GM21528 (cell line): ENCODE measurements around the gene EPB41L4B.
"Not testable (repeated sequence)": the region's sequence is repeated elsewhere in the genome, so short reads cannot be mapped to it uniquely, and the experiment has no call there.

ENCODE experiments used
- ATAC-seq: cut with Tn5 transposase; IDR thresholded peaks from one replicate; pipeline ENCODE4 v1.9.1; 2021; ENCODE audit warnings: mild to moderate bottlenecking, moderate library complexity; ENCODE audit not compliant: unreplicated experiment, low FRiP score

EPB41L4B gene

DNA sequence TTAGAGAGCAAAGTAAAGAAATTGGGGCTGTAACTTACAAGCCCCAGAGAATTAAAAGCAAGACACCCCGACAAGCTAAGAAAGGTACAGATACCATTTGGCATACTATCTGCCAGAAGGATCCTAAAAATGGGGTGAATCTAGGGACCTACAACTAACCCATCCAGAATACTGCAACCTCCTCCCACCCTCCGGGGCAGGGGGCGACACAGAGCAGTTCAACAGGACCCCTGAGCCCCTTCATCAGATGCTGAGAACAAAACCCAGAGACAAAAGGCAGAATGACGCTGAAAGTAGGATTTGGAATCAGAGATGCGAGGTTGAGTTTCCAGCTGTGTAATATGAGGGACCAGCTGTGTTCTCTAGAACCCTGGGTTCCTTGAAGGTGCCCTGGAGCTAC is 71.2 kb downstream of the EPB41L4B start:
- ATAC-seq = no peak

DNA sequence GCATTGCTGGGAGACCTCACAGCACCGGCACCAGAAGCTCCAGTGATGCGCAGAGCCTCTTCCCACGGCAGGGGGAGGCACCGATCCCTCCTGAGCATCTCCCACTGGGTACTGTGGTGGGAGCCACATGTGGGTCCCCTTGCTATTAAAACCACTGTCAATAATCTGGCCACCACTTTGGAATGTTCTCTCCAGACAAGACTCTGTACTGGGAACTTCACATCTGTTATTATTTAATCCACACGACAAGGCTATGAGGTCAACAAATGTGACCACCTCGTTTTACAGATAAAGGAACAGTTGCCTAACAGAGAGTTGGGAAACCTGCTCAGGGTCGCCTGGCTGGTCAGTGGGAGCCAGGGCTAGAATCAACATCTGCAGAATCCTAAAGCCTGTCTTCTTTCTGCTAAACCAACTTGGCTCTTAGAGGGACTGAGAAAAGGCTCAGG is 72.7 kb downstream of the EPB41L4B start:
- no peak for ATAC-seq

DNA sequence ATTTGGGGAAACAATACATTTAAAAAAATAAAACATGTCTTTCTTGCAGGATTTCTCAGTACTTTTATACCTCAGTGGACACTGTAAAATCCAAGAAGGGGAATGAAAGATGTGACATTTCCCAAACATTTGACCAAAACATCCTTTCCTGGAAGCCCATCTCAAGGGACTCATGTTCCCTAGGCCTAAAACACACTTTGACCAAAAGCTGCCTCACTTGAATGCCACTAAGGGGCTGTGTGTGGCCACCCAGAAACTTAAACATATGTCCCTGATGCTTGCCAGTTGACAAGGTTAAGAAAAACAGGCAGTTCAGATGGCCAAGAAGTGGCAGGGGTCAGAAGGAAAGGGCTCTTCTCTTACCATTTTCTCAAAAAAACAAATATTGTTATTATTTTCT is 73.6 kb downstream of the EPB41L4B start:
- no peak for ATAC-seq

DNA sequence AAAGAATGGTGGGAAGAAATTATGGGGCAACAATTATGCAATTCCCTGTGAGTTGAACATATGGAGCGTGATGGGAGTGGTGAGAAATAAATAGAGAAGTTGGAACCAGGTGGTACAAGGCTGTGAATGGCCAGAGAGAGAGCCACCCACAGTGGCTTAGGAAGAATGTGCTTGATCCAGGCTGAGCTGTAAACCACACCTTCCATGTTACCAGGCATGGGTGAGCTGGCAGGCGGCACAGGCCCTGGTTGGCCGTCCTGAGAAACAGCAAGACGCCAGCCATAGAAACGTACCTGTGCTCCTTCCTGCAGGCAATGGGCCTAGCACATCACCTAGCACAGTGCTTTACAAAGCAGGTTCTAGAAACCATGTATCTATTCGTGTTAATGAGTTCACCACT is 74.3 kb downstream of the EPB41L4B start:
- ATAC-seq = no peak

DNA sequence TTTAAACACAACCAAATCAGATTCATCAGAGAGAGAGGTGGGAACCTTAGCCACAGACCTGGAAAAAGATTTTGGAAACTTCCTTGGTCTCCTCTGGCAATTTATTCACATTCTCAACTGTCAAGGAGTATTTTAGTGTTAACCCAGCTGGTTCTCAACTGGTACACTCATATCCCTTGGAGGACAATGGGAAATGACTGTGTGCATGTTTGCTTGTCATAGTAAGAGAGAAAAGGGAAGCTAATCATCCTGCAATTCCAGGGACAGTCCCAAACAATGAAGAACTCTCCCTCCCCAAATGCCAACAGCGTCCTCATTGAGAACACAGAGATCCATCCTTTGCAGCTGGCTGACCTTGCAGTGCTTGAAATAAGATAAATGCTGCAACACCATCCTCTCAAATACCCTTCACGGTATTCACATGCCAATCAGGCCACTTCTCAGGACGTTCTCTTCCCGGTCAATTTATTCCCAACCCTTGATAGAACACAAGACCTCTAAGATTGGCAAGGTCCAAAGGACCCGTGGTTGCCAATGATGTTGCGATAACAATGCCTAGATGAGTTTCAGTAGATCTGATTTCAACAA is 75.5 kb downstream of the EPB41L4B start:
- ATAC-seq = no peak

DNA sequence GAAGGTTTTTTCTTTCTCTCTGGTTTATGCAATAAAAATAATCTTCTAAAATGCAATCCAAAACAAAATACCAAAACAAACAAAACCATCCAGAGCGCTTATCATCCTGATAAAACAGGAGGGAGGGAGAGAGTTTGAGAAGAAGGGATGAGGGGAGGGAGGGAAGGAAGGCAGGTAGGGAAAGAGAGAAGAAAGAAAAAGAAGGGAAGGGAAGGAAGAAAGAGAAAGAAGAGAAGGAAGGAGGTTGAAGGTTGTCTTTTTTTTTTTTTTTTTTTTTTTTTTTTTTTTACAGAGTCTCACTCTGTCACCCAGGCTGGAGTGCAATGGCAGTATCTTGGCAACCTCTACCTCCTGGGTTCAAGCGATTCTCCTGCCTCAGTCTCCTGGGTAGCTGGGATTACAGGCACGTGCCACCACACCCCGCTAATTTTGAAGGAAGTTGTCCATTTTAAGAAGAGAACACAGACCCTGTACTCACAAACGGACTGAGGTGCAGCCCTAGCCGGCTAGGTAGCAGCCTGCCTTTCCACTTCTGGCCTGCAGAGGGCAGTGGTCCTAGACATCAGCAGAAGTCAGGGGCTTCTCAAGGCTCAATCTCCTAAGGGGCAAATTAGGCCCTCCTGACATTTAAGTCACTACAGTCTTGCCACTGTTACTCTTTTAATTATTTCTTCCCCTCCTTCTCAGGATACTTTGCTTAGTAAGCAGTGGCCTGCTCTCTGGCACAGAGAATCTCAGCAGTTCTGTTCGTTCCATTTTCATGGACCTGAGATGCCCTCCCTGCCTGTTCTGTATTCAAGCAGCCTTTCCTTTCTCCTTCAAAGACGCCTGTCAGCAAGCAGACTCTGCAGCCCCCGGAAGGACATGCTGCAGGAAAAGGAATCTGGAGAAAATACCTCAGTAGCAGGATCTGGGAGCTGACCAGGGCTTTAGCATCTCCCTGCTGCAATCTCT is 76.4 kb downstream of the EPB41L4B start:
- peak; percentile 78 for ATAC-seq

DNA sequence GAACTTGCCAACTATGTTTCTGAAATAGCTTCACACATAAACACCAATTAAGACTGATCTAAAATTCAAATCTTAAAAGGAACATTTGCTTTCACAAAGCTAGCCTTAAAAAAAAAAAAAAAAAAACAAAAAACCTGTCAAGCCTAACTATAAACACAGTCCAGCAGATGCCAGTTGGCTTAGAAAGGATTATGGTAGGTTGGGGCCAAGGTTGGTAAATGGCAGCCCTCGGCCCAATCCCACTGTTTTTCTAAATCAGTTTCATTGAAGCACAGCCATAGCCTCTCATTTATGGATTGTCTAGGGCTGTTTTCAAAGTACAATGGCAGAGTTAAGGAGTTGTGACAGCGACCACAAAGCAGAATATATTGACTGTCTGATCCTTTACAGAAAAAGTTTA is 78.1 kb downstream of the EPB41L4B start:
- no peak for ATAC-seq

DNA sequence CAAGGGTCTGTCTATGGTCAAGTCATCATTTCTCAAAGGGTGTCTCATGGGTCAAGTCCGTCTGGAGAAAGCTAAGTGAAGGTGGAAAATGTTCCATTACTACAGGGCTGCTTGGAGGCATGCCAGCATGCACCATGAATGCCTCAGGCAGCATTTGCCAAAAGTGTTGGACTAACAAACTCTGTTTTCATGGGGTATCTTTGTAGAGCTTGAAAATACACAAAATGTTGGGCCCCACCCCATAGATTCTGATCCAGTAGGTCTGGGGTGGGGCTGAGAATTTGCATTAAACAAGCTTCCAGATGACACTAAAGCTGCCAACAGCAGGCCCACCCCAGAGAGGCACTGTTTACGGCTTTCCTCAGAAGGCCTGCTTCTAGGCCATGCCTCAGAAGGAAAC is 78.8 kb downstream of the EPB41L4B start:
- ATAC-seq = no peak

DNA sequence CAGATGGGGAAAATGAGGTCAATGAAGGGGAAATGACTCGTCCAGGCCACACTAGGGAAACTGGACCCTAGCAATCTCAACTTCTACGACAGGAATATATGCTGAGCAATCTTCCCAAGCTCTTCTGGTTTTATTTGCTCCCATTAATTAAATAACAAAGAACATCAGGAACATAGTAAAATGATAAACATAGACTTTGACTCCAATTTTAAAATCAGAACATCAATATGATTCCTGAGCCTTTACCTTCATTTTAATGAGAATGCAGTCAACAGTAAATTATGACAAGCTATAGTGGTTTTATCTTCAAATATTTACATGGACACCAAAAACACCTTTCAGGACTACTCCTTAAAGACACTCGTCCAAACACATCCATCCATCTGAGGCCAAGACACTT is 79.7 kb downstream of the EPB41L4B start:
- no peak for ATAC-seq

DNA sequence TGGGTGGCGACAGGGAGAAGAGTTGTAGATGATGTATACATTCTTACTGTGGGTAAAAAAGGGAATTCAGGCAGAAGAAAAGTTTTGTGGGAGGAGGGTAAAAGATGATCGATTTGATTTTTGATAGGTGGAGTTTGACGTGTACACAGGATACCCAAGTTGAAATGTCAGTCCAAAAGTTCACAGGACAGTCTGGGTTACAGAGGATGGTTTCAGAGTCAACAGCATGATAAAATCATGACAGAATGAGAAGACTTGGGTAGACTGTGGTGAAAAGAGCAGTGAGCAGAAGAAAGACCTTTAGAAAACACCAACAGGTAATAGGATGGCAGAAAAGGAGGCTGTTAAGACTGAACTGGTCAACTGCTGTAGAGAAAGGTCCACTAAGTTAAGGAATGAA is 81.6 kb downstream of the EPB41L4B start:
- no peak for ATAC-seq

DNA sequence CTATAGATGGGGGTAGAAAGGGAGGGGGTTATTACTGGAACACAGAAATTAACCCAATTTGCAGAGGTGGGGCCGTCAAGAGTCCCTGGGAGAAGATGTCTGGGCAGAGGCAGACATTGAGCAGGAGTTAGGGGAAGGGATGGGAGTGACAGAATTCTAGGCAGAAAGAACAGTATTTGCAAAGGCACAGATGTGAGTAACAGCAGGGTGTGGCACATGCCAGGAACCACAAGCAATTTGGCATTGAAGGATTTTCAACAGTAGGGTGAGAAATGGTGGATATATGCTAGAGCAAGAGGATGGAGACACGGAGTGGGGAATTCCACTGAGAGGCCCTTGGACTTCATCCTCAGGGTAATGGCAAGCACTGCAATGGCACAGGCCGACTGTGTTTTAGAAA is 82.2 kb downstream of the EPB41L4B start:
- ATAC-seq = no peak

DNA sequence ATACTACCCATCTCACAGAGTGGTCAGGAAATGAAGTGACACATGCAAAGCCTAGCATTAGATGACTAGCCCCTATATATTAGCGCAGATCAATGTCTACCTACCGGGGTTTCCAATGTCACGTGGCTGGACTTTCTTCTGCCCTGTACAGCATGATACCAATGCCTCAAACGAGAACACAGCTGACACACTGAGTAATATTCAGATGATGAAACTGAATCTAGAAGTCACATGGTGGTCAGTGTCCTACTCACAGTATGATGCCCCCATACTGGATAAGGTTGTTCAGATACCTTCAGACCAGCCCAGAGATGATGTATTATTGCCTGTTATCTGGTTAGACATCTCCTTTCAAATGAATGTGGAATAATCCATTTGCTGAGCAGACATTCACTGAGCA is 82.7 kb downstream of the EPB41L4B start:
- no peak for ATAC-seq

DNA sequence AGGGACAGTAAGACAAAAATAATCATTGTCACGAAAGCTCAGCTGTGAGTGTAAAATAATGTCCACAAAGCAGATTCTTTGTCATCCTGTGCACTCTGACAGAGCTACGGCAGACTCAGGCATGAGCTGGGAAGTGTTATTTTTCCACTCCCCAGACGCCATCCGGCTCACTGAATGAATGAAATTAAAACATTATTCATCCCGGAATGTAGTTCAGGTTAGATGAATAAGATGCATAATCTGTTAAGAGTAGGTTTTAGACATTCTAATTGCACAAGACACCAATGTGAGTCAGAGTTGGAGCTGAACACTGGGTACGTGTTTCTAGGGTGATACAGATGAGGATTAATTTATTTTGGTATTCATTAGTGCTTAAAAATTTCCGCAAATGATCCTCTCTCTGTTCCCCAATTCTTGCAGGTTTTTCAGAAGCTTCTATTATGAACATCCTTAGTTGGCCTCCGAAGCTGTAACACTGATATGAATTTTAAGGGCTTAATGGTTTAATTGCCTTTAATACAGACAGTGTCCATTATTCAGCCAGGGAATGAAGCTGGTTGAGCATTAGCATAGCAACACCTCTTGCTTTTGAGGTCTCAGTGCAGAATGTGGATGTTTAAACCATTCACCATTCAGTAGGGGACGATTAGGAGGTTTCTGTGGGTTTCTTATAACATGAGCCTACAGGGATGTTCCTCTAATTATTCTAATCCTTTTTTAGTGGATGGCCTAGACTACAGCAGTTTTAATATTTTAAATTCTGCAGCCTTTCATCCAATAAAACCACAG is 88.2 kb downstream of the EPB41L4B start:
- ATAC-seq = no peak

DNA sequence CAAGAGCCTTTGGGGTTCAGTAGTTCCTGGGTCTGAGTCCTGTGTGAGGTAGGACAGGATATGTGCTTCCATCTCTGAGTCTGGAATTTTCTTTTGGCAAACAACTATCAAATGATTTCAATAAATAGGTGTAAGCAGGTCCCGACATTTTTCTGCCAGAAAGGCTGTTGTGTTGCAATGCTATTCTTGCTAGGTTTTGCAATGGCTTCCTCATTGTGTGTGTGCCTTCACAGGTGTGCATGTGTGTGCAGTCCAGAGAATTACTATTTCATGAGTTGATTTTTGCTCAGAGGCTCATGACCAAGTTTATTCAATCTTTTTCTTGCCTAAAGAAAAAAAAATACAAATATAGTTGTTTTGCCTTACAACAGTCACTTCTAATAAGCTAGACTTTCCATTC is 89.3 kb downstream of the EPB41L4B start:
- no peak for ATAC-seq

DNA sequence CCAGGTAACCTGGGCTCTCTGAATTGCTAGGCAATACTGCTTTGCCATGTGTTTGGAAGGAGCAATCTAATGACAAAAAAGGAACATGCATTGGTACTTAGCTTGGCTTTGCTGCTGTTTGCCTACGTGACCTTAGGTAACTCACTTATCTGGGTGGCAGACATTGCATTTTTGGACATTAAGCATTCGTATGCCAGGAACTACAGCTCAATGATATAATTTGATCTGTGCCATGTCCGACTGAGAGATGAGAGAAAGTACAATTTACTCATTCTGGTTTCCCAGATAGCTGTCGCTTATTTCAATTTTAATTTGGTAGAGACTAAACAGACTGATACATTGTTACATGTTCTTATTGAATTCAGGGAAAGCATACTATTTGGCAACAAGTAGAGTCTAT is 90.6 kb downstream of the EPB41L4B start:
- ATAC-seq = no peak

DNA sequence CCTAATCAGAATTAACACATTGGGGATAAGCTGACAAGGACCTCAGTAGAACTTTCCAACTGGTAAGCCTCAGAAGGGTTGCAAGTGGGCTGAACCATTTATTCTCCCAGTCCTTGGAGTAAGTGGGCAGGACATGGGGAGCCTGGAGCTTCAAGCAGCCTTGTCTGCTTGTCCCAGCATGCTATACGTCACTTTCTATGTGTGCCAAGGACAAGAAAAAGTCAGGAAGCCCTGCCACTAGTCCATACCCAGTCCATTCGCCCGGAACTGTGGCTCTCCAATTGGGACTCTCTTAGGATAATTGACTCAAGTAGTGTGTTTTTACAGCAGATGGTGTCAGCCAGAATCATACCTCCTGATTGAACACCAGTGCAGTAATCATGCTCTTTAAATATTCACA is 91.2 kb downstream of the EPB41L4B start:
- ATAC-seq = no peak

DNA sequence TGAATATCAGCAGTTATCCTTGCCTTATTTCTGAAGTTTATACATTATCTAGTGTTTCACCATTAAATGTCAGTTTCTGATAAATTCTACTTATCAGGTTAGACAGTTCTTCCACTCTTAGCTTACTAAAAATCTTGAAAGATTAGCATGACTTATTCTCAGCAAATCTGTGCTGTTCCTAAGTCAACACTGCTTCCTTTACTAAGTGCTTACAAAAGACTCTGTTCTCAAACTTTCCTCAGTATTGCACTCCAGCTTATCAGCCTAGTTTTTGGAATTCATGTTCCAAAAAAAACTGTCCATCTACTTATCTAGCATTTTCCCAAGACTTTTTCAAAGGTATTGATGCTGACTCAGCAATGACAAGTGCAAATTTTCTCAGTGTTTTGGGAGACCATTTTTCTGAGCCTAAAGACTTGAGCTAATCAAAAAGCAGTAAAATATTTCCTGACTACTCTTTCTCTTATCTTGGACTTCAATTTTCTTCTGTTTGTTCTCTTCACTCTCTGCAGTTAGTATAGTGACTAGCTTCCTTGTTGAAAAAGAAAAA is 92.7 kb downstream of the EPB41L4B start:
- no peak for ATAC-seq

DNA sequence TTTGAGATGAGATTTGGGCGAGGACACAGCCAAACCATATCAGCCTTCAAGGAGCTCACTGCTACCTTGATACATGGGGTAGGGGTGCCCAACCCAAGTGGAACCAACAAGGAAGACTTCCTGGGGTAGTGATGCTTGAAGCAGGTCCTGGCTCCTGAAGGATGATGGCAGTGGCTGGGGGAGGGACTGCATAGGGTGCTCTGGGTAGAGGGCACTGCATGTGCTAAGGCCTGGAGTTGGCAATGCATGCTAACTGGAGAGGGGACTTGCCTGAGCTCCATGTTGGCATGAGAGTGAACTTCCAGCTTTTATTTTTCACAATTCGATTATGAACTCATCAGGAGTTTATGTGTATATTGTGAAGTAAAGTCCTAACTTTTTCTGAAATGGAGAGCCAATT is 95.2 kb downstream of the EPB41L4B start:
- no peak for ATAC-seq

DNA sequence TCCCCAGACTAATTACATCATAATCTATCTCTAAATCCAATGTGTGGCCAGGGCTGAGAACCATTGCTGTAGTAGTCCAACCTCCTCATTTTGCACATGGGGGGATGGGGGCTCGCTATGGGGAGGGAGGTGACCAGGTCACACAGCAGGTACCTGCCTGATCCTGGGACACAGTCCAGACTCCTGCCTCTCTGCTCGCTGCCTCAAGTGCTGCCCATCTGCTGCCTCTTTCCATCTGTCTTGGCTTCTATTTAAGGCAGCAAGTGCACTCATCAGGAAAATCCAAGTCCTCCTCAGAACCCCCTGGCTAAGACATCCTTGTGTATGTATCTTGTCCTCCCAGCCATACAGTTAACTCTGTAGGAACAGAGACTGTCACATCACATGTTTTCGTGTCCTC is 96.1 kb downstream of the EPB41L4B start:
- ATAC-seq = no peak

DNA sequence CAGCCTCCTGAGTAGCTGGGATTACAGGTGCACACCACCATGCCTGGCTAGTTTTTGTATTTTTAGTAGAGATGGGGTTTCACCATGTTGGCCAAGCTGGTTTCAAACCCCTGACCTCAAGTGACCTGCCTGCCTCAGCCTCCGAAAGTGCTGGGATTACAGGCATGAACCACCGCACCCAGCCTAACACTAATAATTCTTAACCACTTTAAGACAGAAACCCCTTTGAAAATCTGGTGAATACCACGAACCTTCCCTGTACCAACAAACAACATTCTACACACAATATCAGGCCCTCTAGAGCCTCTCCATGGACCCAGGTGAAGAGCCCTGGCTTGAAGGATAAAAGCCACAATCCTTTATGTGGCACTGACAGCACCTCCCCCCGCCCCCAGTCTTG is 102.6 kb downstream of the EPB41L4B start:
- ATAC-seq = not testable (repeated sequence)

DNA sequence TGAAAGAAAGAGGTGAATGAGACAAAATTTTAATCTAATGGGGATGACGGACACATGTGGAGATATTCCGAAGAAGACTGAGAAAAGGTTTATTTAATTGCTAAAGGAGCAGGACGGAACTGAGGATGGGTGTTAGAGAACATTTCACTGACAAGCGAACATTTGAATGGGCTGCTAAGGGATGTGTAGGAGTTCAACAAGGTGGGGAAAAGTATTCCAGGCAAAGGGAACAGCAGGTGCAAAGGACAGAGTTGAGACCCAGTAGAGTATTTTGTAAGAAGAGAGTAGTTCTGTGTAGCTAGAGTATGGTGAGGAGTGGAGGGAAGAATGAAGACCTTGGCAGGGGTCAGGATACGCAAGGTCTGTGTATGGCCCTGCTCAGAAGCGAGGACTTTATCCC is 106.4 kb downstream of the EPB41L4B start:
- no peak for ATAC-seq
